Esophagus muscularis mucosa (tissue), 4 donors: Measurements from ENCODE around the gene ZMIZ1. TPM values are rescaled to one million over a fixed set of nuclear protein-coding genes. Genes with fewer than 3 reads are reported as not detected.

Experiments
- DNase-seq: peaks from one replicate; pipeline ENCODE4 v3.0.0-alpha.2; 2017; ENCODE audit errors: extremely low spot score
- H3K27ac ChIP-seq, 4 donors: fragments of 200-600 bp; sonication (generic); replicated peaks in 1 of 4; 1 replicate in 3 of 4; 2 replicates in 1 of 4; pipeline ENCODE4 v1.5.1; 2016 to 2019; ENCODE audit warnings: mild to moderate bottlenecking in 1 of 4
- H3K27me3 ChIP-seq, 4 donors: fragments of 200-600 bp; sonication (generic); one replicate each; pipeline versions ENCODE4 v1.5.1 to v1.6.0; 2016 to 2019
- H3K36me3 ChIP-seq, 4 donors: fragments of 200-600 bp; sonication (generic); one replicate each; pipeline ENCODE4 v1.5.1; 2016 to 2019
- H3K4me1 ChIP-seq, 4 donors: fragments of 200-600 bp; sonication (generic); one replicate each; pipeline ENCODE4 v1.5.1; 2016 to 2019
- H3K4me3 ChIP-seq, 4 donors: fragments of 200-600 bp; sonication (generic); 1 replicate in 2 of 4; 2 replicates in 2 of 4; pipeline ENCODE4 v1.5.1; 2016 to 2019; ENCODE audit warnings: mild to moderate bottlenecking in 4 of 4, moderate library complexity in 1 of 4
- H3K9me3 ChIP-seq, 4 donors: fragments of 200-600 bp; sonication (generic); 1 replicate in 3 of 4; 2 replicates in 1 of 4; pipeline ENCODE4 v1.5.1; 2016 to 2019
- CTCF ChIP-seq, 3 experiments: fragments of 200-600 bp in 2 of 3; fragments of 450-650 bp in 1 of 3; sonication (generic) in 2 of 3; IDR thresholded peaks; one replicate each; pipeline ENCODE4 v1.5.1; 2017 to 2019; ENCODE audit warnings: antibody characterized with exemption in 3 of 3, mild to moderate bottlenecking in 2 of 3, moderate library complexity in 1 of 3
- EP300 ChIP-seq: sonication (generic); formaldehyde crosslinking; IDR thresholded peaks from one replicate; pipeline ENCODE4 v1.6.1; 2017; ENCODE audit warnings: antibody characterized with exemption
- POLR2A ChIP-seq: fragments of 450-650 bp; IDR thresholded peaks from one replicate; pipeline ENCODE4 v1.6.1; 2017; ENCODE audit warnings: antibody characterized with exemption, moderate library complexity, mild to moderate bottlenecking, low read depth
- POLR2AphosphoS5 ChIP-seq, 2 donors: sonication (generic); formaldehyde crosslinking; IDR thresholded peaks; one replicate each; pipeline ENCODE4 v1.6.1; 2017; ENCODE audit warnings: antibody characterized with exemption in 2 of 2
- WGBS: methylation state at CpG from one replicate; pipeline ENCODE4 v1.1.5; 2018; 5-methylcytosine and 5-hydroxymethylcytosine counted together
- intact Hi-C: fragments of 100-400 bp; cut with DNase I; formaldehyde crosslinking; loops from one replicate; pipeline ENCODE4 v1.15.1; 2023
- total RNA-seq, 4 donors: library from RNA; depleted of rRNA; stranded (reverse); fragments of >200 nt; gene quantifications; one replicate each; pipeline versions ENCODE4 v1.1.0 to v1.2.1, GENCODE V29; 2016

The ZMIZ1 gene
- total RNA-seq, 4 donors from 2014 or later = 48.7 to 87.2 (median 66.0) TPM

GRCh38 chr10:79249186-79250121 is 180.7 kb downstream of the ZMIZ1 start:
- H3K27ac ChIP-seq = peak overlapping the region; percentile 16 to 91 (median 48)
- H3K4me3 ChIP-seq = no peak overlapping the region
- H3K4me1 ChIP-seq = peaks cover 80 to 98% (median 89%) of the 10 kb centered on the region in 4 donors
- no peaks in the 10 kb centered on the region for H3K9me3 ChIP-seq
- H3K36me3 ChIP-seq = no peaks in the 10 kb centered on the region
- no peak for TF ChIP-seq CTCF (IDR thresholded peaks at IDR 0.05)
- H3K27me3 ChIP-seq = no peaks in the 10 kb centered on the region
- intact Hi-C loops = no loop called here
- 91% methylated on average over 17 of the region's 20 CpGs for WGBS
- DNase-seq = no peak

- no peaks in the 10 kb centered on the region for H3K27me3 ChIP-seq
- H3K9me3 ChIP-seq = no peaks in the 10 kb centered on the region
- H3K4me3 ChIP-seq = no peak overlapping the region
- DNase-seq = no peak
- H3K36me3 ChIP-seq = peaks cover 0 to 5% (median 0%) of the 10 kb centered on the region in 4 donors
- TF ChIP-seq POLR2A = no peak
- peak in 1 of 2 donors; percentile 22 for TF ChIP-seq POLR2AphosphoS5 (IDR thresholded peaks at IDR 0.05)
- no CpG with 5 or more reads among the region's 5 CpGs for WGBS
- intact Hi-C loops = no loop called here
- peak overlapping the region in 1 of 4 donors; percentile 18 for H3K27ac ChIP-seq
- peaks cover 72 to 97% (median 88%) of the 10 kb centered on the region in 4 donors for H3K4me1 ChIP-seq
These were observed 181.5 kb downstream of the ZMIZ1 start for GRCh38 chr10:79250259-79250658.

- Histone ChIP-seq H3K27ac (no peak overlapping the region), H3K4me1 (peaks cover 50 to 85% (median 68%) of the 10 kb centered on the region in 4 donors), H3K9me3 (no peaks in the 10 kb centered on the region), H3K36me3 (peaks cover 0 to 14% (median 10%) of the 10 kb centered on the region in 4 donors), H3K27me3 (no peaks in the 10 kb centered on the region), H3K4me3 (no peak overlapping the region)
- no peak for DNase-seq
- intact Hi-C loops = no loop called here
- TF ChIP-seq POLR2A (no peak), CTCF (IDR thresholded peaks at IDR 0.05) (no peak), EP300 (no peak), POLR2AphosphoS5 (IDR thresholded peaks at IDR 0.05) (no peak)
- 95% methylated on average over 5 of the region's 5 CpGs for WGBS
These were observed 183.7 kb downstream of the ZMIZ1 start for GRCh38 chr10:79252450-79252849.

- Histone ChIP-seq H3K4me3 (no peak overlapping the region), H3K27me3 (no peaks in the 10 kb centered on the region), H3K9me3 (no peaks in the 10 kb centered on the region), H3K27ac (no peak overlapping the region), H3K36me3 (peaks cover 0 to 14% (median 10%) of the 10 kb centered on the region in 4 donors), H3K4me1 (peaks cover 45 to 84% (median 66%) of the 10 kb centered on the region in 4 donors)
- intact Hi-C loops = no loop called here
- WGBS = 90% methylated on average over 4 of the region's 4 CpGs
- DNase-seq = no peak
- TF ChIP-seq CTCF (IDR thresholded peaks at IDR 0.05) = no peak
- no peak for TF ChIP-seq EP300
- no peak for TF ChIP-seq POLR2AphosphoS5 (IDR thresholded peaks at IDR 0.05)
- no peak for TF ChIP-seq POLR2A
These were observed 184.2 kb downstream of the ZMIZ1 start for GRCh38 chr10:79252971-79253370.

- H3K27ac ChIP-seq = no peak overlapping the region
- H3K27me3 ChIP-seq = no peaks in the 10 kb centered on the region
- H3K9me3 ChIP-seq = no peaks in the 10 kb centered on the region
- intact Hi-C loops = no loop called here
- no peak for DNase-seq
- TF ChIP-seq CTCF (IDR thresholded peaks at IDR 0.05) (no peak), POLR2A (no peak), POLR2AphosphoS5 (IDR thresholded peaks at IDR 0.05) (no peak), EP300 (no peak)
- no peak overlapping the region for H3K4me3 ChIP-seq
- H3K4me1 ChIP-seq = peaks cover 43 to 84% (median 66%) of the 10 kb centered on the region in 4 donors
- 80% methylated on average over 3 of the region's 3 CpGs for WGBS
- peaks cover 0 to 14% (median 10%) of the 10 kb centered on the region in 4 donors for H3K36me3 ChIP-seq
These were observed 184.9 kb downstream of the ZMIZ1 start for GRCh38 chr10:79253704-79254103.
